ENCODE measurements around the gene CAPRIN2.

CAPRIN2 gene

GRCh38 chr12:30794020-30794419 is 39.3 kb upstream of the CAPRIN2 start:
- no peak for TF ChIP-seq CTCF (conservative IDR thresholded peaks at IDR 0.05)
- TF ChIP-seq ZFX (IDR thresholded peaks at IDR 0.05): no peak
- peak overlapping the region; percentile 87 for H3K27ac ChIP-seq

- TF ChIP-seq CTCF (conservative IDR thresholded peaks at IDR 0.05) (no peak), ZFX (IDR thresholded peaks at IDR 0.05) (no peak)
- H3K27ac ChIP-seq: peak overlapping the region; percentile 87
Measured at GRCh38 chr12:30792648-30793499, 38.1 kb upstream of the CAPRIN2 start.

- TF ChIP-seq CTCF (conservative IDR thresholded peaks at IDR 0.05) (no peak), ZFX (IDR thresholded peaks at IDR 0.05) (no peak)
- peak overlapping the region; percentile 87; the same call in 1 of the 2 replicates for H3K27ac ChIP-seq
Measured at GRCh38 chr12:30792085-30792484, 37.3 kb upstream of the CAPRIN2 start.

DNA sequence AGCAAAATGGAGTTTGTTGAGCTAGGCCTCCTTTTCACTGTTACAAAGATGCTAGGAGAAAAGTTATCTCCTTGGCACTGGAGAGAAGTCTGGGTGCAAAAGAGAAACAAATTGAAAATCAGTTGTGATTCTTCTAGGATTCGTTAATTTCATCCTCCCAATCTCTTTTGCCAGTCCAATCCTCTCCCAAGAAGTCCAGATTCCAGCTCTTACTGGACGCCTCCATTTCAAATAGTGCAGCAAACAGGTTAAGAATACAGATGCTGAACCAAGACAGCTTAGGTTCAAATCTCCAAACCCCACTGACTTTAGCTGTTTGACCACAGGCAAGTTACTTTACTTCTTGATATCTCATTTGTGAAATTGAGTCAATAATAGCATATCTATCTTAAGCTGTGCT is 34.0 kb upstream of the CAPRIN2 start:
- H3K27ac ChIP-seq: no peak overlapping the region
- TF ChIP-seq ZFX (IDR thresholded peaks at IDR 0.05) (no peak), CTCF (conservative IDR thresholded peaks at IDR 0.05) (no peak)

GRCh38 chr12:30785630-30786029 is 30.9 kb upstream of the CAPRIN2 start:
- TF ChIP-seq ZFX (IDR thresholded peaks at IDR 0.05) (no peak), CTCF (conservative IDR thresholded peaks at IDR 0.05) (no peak)

DNA sequence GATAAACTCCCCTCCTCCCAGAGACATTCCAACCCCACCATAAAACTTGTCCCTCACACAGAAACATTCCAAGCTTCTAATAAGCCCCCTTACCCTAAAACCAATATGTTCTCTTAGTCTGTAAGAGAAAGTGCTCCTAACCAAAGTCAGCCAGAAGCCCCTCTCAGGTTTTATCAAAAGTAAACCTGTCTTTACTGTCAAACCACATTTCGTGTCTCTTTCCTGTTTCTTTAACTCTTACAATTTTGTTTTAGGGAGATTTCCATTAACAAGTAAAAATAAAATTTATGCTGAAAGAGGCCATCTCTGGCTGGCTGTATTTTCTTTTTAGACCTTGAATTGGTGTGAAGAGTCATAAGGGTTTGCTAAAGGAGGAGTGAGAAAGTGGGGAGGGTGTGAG is 29.8 kb upstream of the CAPRIN2 start:
- TF ChIP-seq CTCF (conservative IDR thresholded peaks at IDR 0.05): no peak
- no peak for TF ChIP-seq ZFX (IDR thresholded peaks at IDR 0.05)

More at GRCh38 chr12:30785630-30786029, 30.9 kb upstream of the CAPRIN2 start:
- no peak overlapping the region for H3K27ac ChIP-seq

DNA sequence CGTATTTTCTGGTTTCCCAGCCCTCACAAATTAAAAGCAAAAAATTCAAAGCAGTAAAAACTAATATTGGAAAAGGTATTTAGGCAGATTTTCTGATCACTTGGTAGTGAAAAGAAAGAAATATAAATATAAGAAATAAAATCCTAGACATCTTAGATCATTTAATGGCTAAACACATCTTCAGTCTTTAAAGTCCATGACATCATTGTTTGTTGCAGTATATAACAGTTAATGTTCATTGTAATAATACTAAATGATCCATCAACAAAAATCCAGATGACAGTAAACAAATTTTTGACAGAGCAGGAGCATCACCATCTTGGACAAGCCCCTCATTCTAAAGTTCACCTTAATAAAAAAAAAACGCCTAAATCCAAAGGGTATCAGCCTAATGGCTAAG is 29.2 kb upstream of the CAPRIN2 start:
- no peak overlapping the region for H3K27ac ChIP-seq
- no peak for TF ChIP-seq CTCF (conservative IDR thresholded peaks at IDR 0.05)
- no peak for TF ChIP-seq ZFX (IDR thresholded peaks at IDR 0.05)

More for the DNA sequence above, 29.8 kb upstream of the CAPRIN2 start:
- no peak overlapping the region for H3K27ac ChIP-seq

Measured in C4-2B (cell line).